ENCODE data around the gene KAT6B. TPM values are rescaled to one million over a fixed set of nuclear protein-coding genes. Genes with fewer than 3 reads are reported as not detected.

The KAT6B gene
- total RNA-seq, 2 experiments from 2014 or later = 70.3 to 74.2 TPM

DNA sequence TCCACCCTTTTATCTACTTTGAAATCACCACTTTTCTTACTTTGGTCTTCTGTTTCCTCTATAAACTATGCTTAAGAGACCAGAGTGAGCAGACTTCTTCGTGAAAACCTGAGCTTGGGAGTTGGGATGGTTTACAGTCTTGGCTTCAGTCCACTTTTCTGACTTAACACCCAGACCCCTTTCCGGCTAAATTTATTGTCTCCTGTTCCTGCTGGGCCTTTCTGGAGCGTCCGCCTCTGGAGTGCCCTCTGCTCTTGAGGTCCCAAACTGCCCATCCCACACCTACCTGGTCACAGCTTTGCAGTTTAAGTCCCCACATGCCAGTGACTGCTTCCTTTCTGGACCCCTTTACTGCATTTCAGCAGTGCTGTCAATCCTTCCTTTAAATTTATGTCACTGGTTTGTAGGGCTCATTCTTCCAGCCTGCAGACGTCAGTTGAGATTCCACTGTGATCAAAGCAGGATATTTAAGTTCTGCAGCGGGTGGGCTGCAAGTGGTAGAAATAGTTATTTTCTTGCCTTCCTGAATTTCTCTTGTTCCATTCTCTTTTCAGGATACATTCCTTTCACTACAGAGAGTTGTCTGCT, 80.3 kb downstream of the KAT6B start:
- Histone ChIP-seq H3K4me3 (ENCODE audit: low read length) (no peak overlapping the region), H3K9me3 (ENCODE audit: control insufficient read depth in 1 of 2, insufficient read depth in 1 of 2, low read length in 2 of 2) (no peaks in the 10 kb centered on the region), H3K36me3 (ENCODE audit: insufficient read depth, low read length) (no peaks in the 10 kb centered on the region), H3K27me3 (ENCODE audit: control insufficient read depth in 1 of 2, insufficient read depth in 2 of 2, low read length in 2 of 2) (no peaks in the 10 kb centered on the region), H3K27ac (ENCODE audit: low read depth in 1 of 2, low read length in 2 of 2) (no peak overlapping the region), H3K4me1 (ENCODE audit: insufficient read depth, low read length) (no peaks in the 10 kb centered on the region)
- Mint-ChIP-seq H3K4me3 (no peak overlapping the region), H3K27me3 (no peaks in the 10 kb centered on the region), H3K36me3 (ENCODE audit: low read depth) (peaks cover 5% of the 10 kb centered on the region), H3K4me1 (ENCODE audit: low read depth) (peaks cover 82% of the 10 kb centered on the region), H3K27ac (no peak overlapping the region), H3K9me3 (no peaks in the 10 kb centered on the region)
- TF ChIP-seq, protein P1, sequence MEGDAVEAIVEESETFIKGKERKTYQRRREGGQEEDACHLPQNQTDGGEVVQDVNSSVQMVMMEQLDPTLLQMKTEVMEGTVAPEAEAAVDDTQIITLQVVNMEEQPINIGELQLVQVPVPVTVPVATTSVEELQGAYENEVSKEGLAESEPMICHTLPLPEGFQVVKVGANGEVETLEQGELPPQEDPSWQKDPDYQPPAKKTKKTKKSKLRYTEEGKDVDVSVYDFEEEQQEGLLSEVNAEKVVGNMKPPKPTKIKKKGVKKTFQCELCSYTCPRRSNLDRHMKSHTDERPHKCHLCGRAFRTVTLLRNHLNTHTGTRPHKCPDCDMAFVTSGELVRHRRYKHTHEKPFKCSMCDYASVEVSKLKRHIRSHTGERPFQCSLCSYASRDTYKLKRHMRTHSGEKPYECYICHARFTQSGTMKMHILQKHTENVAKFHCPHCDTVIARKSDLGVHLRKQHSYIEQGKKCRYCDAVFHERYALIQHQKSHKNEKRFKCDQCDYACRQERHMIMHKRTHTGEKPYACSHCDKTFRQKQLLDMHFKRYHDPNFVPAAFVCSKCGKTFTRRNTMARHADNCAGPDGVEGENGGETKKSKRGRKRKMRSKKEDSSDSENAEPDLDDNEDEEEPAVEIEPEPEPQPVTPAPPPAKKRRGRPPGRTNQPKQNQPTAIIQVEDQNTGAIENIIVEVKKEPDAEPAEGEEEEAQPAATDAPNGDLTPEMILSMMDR (IDR thresholded peaks at IDR 0.05) = no peak
- no peak for DNase-seq
- intact Hi-C loops (cut with DNase I, micrococcal nuclease) = no loop called here
- ChIA-PET CTCF (no interaction called here), POLR2A (no interaction called here)
- ATAC-seq (ENCODE audit: poor library complexity) = no peak

DNA sequence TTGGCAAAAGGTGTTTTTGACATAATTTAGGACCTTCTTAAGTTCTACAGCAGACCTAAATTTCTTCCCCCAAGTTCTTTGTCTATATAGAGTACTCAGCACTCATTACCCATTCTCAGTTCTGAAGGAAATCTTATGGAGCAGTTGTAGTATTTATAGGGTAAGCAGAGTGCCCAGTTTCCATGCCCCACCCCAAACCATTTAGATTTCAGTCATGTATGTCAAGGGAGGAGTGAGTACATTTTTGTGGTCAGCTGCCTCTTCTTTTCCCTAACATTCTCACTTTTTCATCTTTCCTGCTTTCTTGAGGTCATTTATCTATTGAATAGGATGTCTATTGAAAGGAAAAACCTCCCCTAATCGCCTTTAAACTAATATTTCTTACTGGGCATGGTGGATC, 83.3 kb downstream of the KAT6B start:
- Histone ChIP-seq H3K4me1 (ENCODE audit: insufficient read depth, low read length) (peaks cover 6% of the 10 kb centered on the region), H3K36me3 (ENCODE audit: insufficient read depth, low read length) (no peaks in the 10 kb centered on the region), H3K9me3 (ENCODE audit: control insufficient read depth in 1 of 2, insufficient read depth in 1 of 2, low read length in 2 of 2) (no peaks in the 10 kb centered on the region), H3K4me3 (ENCODE audit: low read length) (no peak overlapping the region), H3K27ac (ENCODE audit: low read depth in 1 of 2, low read length in 2 of 2) (no peak overlapping the region), H3K27me3 (ENCODE audit: control insufficient read depth in 1 of 2, insufficient read depth in 2 of 2, low read length in 2 of 2) (no peaks in the 10 kb centered on the region)
- POLR2A ChIA-PET = interaction anchor here (1.4 kb wide), 1 partner anchor 83 kb away, joined by 4 read pairs; the partner anchor contains the start of gene KAT6B
- no peak overlapping the region for H3K27ac Mint-ChIP-seq
- no peaks in the 10 kb centered on the region for H3K36me3 Mint-ChIP-seq (ENCODE audit: low read depth)
- H3K4me3 Mint-ChIP-seq = no peak overlapping the region
- H3K9me3 Mint-ChIP-seq = no peaks in the 10 kb centered on the region
- peaks cover 73% of the 10 kb centered on the region for H3K4me1 Mint-ChIP-seq (ENCODE audit: low read depth)
- no peak for ATAC-seq (ENCODE audit: poor library complexity)
- H3K27me3 Mint-ChIP-seq = no peaks in the 10 kb centered on the region
- intact Hi-C loops (cut with DNase I, micrococcal nuclease) = no loop called here
- TF ChIP-seq, protein P1 (IDR thresholded peaks at IDR 0.05) = no peak
- no peak for DNase-seq
- CTCF ChIA-PET = interaction anchor here (1.0 kb wide), 1 partner anchor 11 kb away, joined by 3 read pairs; no protein-coding TSS in a partner anchor

DNA sequence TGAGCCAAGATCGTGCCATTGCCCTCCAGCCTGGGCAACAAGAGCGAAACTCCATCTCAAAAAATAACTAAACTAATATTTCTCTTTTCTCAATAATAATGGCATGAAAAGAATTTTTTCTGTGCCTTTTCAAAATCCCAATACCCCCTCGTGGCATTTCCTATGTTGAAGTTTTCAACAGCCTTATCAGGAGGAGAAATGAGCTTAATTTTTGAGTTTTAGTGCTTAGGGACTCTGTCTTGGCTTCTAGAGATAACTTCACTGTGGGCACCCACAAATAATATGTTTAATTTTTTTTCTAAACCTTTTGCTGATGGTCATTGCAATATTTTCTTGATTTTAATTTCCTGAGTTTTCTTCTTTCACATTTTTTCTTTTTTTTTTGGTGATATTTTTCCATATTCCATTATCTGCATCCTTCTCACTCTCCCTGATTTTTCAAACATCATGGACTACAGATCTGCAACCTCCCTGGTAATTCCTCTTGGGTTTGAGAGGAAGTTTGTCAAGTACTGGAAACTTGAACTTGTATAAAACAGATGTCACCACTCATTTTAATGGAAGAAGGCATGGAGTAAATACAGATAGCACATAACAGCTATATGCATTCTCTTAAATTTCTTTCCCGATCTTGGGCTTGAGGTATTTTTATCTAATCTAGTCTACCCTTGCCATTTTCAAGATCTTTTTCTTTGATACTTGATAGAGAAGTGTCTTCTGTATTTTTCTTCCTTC, 84.0 kb downstream of the KAT6B start:
- Histone ChIP-seq H3K27ac (ENCODE audit: low read depth in 1 of 2, low read length in 2 of 2) (no peak overlapping the region), H3K27me3 (ENCODE audit: control insufficient read depth in 1 of 2, insufficient read depth in 2 of 2, low read length in 2 of 2) (no peaks in the 10 kb centered on the region), H3K36me3 (ENCODE audit: insufficient read depth, low read length) (no peaks in the 10 kb centered on the region), H3K9me3 (ENCODE audit: control insufficient read depth in 1 of 2, insufficient read depth in 1 of 2, low read length in 2 of 2) (no peaks in the 10 kb centered on the region), H3K4me1 (ENCODE audit: insufficient read depth, low read length) (peaks cover 6% of the 10 kb centered on the region), H3K4me3 (ENCODE audit: low read length) (no peak overlapping the region)
- ATAC-seq (ENCODE audit: poor library complexity) (no peak), DNase-seq (no peak)
- intact Hi-C loops (cut with DNase I, micrococcal nuclease) = no loop called here
- H3K36me3 Mint-ChIP-seq (ENCODE audit: low read depth) = peaks cover 5% of the 10 kb centered on the region
- ChIA-PET CTCF (interaction anchor here (1.0 kb wide), 1 partner anchor 12 kb away, joined by 3 read pairs; no protein-coding TSS in a partner anchor), POLR2A (interaction anchor here (1.4 kb wide), 1 partner anchor 84 kb away, joined by 4 read pairs; the partner anchor contains the start of gene KAT6B)
- no peaks in the 10 kb centered on the region for H3K9me3 Mint-ChIP-seq
- TF ChIP-seq, protein P1 (IDR thresholded peaks at IDR 0.05) = no peak
- no peak overlapping the region for H3K27ac Mint-ChIP-seq
- H3K4me3 Mint-ChIP-seq = no peak overlapping the region
- H3K27me3 Mint-ChIP-seq = no peaks in the 10 kb centered on the region
- H3K4me1 Mint-ChIP-seq (ENCODE audit: low read depth) = peaks cover 70% of the 10 kb centered on the region

Data from CD4-positive, alpha-beta T cell (primary cell).